Measurements from ENCODE around the gene MAP3K6. TPM values are rescaled to one million over a fixed set of nuclear protein-coding genes. Genes with fewer than 3 reads are reported as not detected.

MAP3K6 gene
- total RNA-seq, 4 donors from 2014 or later, result 26.4 to 129 (median 35.1) TPM

DNA sequence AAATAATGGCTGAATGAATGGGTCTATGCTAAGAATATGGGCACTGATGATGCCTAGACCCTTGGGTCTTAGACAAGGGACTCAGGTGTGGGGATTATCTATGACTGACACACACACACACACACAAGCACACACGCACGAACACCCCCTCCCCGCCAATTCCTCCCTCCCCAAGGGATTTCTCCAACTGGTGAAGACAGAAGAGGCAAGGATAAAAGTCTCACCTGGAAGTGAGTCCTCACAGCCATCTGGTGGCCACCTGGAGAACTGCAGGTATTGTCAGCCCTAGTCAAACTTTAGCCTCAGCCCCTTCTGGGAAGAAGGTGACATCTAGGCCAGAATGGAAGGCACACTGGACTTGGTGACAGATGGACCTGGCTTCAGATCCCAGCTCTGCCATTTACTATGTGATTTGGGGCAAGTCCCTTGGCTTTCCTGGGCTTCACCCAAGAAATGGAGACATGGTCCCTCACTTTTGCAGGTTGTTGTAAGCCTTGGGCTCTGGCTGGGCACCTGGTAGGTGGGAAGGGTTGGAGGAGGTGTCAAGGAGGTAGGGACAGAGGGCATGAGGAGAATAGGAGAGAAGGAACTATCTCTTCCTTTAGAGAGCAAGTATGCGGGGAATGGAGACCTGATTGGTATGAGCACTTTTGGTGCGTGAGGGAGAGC is 21.7 kb upstream of the MAP3K6 start:
- no peak for TF ChIP-seq CTCF (IDR thresholded peaks at IDR 0.05; ENCODE audit: low read depth)

DNA sequence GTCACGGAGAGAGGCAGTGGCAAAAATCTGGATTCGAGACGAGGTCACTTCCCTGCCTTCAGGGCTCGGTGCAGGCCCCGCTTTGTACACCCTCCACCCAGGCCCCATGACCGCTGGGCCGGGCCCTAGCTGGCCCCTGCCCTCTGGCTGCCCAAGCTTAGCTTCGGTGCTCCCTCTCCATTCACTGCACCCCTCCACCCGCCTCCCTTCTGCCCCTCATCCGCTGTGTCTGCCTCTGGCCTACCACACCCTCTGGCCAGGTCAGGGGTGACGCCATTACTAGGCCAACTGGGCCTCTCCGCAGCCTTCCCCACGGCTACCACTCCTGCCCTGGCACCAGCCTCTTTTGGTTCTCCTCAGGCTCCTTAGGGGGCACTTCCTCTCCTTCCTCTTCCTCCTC is 16.9 kb upstream of the MAP3K6 start:
- no peak for TF ChIP-seq CTCF (IDR thresholded peaks at IDR 0.05; ENCODE audit: low read depth)

GRCh38 chr1:27383039-27383605 is 16.4 kb upstream of the MAP3K6 start, which contains the start of gene CD164L2:
Gene CD164L2 (minus strand): TSS chr1:27383333. CDS start chr1:27383239, 94 bp downstream.
- TF ChIP-seq CTCF (IDR thresholded peaks at IDR 0.05; ENCODE audit: low read depth), result no peak

DNA sequence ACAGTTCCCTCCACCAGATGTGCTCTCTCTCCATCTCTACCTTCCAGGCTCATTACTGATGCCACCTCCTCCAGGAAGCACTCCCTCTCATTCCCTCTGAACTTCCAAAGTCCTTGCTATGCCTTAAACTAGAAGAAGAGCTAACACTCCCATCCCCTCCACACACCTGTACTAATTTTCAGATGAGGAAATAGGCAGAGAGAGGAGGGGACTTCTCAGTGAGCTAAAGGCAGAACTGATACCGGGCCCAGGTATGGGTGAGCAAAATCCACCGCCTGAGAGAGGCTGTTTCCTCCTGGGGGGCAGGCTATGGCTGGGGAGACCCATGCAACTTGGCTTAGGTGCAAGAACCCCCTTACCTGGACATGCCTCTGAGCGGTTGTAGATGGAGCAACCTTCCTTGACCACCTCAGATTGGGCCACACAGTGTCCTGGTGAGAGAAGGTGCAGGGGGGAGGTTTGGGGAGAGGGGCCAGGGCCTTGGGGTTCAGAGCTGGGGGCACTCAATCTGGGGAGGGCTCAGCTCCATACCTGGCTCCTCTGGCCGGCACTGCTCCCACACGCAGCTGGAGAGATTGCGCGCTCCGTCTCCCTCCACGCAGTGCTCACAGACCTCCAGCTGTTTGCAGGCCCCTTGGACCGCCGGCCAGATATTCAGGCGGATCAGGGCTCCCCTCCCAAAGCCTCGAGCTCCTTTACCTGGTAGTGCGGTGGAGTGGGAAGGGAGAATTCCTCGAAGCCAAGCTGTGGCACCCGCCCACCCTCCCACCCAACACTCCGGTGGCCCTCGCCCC is 15.4 kb upstream of the MAP3K6 start:
- TF ChIP-seq CTCF (IDR thresholded peaks at IDR 0.05; ENCODE audit: low read depth), result no peak

DNA sequence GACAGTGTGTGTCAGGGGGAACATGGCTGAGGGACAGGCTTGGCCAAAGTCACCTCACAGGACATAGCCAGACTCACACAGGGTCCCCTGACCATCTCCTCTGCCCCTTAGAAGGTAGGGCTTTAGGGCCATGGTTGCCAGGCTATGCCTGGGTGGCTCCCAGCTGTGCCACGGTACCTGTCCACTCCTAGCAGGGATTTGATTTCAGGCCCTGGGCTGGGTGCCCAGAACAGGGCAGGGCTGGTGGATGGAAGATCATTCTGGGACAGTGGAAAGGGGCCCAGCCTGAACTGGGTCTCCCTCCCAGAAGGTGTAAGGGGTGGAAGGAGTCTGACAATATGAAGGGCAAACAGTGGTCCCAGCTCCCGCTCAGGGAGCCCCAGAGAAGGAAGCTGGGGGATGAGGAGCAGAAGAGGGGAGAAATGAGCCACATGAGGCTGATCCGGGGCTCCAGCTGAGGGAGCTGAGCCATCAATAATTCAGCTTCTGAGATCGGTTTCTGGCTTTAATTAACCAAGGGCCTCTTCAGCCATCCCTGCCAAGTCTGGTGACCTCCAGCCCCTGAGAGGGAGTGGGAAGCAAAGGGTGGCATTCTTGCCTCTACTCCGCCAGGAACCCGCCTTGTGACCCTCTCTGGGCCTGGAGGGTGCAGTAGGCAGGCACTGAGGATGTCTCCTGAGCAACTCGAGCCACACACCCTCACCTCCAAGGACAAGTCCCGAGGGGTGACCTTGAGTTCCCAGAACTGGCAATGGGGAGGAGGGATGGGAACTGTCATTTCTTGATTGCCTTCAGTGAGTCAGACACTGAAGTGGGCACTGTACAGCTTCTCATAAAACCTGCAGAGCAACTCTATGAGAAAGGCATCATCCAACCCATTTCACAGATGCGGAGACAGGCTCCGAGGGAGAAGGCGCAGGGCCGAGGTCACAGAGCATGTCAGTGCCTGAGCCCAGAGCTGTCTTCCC is 14.3 kb upstream of the MAP3K6 start:
- no peak for TF ChIP-seq CTCF (IDR thresholded peaks at IDR 0.05; ENCODE audit: low read depth)

DNA sequence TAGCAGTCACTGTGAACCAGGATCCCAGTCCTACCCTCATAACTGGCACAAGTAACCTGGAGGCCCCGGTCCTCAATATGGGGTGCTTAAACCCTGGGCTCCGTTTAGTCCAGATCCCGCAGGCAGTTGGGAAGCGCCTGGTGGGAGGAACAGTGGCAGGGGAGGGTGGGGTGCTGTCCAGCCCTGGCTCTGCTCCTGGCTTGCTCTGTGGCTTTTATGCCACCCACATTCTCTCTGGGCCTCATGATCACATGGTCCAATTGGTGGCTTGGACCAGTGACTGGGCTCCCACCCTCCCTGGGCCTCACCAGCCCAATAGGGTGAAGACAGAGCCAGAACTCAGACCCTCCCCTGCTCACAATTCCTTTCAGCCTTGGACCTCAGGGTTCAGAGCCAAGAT is 13.5 kb upstream of the MAP3K6 start:
- TF ChIP-seq CTCF (IDR thresholded peaks at IDR 0.05; ENCODE audit: low read depth), result no peak
